ENCODE measurements around the gene TRAF3IP3.

GRCh38 chr1:209746451-209747165, 9.2 kb upstream of the TRAF3IP3 start:
- TF ChIP-seq, protein P1, sequence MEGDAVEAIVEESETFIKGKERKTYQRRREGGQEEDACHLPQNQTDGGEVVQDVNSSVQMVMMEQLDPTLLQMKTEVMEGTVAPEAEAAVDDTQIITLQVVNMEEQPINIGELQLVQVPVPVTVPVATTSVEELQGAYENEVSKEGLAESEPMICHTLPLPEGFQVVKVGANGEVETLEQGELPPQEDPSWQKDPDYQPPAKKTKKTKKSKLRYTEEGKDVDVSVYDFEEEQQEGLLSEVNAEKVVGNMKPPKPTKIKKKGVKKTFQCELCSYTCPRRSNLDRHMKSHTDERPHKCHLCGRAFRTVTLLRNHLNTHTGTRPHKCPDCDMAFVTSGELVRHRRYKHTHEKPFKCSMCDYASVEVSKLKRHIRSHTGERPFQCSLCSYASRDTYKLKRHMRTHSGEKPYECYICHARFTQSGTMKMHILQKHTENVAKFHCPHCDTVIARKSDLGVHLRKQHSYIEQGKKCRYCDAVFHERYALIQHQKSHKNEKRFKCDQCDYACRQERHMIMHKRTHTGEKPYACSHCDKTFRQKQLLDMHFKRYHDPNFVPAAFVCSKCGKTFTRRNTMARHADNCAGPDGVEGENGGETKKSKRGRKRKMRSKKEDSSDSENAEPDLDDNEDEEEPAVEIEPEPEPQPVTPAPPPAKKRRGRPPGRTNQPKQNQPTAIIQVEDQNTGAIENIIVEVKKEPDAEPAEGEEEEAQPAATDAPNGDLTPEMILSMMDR (IDR thresholded peaks at IDR 0.05 in 2 of 3, conservative IDR thresholded peaks at IDR 0.05 in 1 of 3; ENCODE audit: borderline replicate concordance in 1 of 3, insufficient read depth in 1 of 3, low read depth in 2 of 3, low read length in 2 of 3), result no peak
- TF ChIP-seq YY1 (IDR thresholded peaks at IDR 0.05; ENCODE audit: extremely low read depth, insufficient replicate concordance, low read depth, low read length) (no peak), ZFX (IDR thresholded peaks at IDR 0.05) (no peak), POLR2AphosphoS5 (IDR thresholded peaks at IDR 0.05; ENCODE audit: low read depth, low read length) (no peak), POLR2A (IDR thresholded peaks at IDR 0.05; ENCODE audit: borderline replicate concordance, extremely low read depth, insufficient read depth, insufficient read length) (no peak), CEBPB (IDR thresholded peaks at IDR 0.05; ENCODE audit: low read depth) (no peak), EGR1 (IDR thresholded peaks at IDR 0.05; ENCODE audit: low read depth) (no peak), REST (IDR thresholded peaks at IDR 0.05; ENCODE audit: low read depth) (no peak), EZH2phosphoT487 (IDR thresholded peaks at IDR 0.05; ENCODE audit: borderline replicate concordance) (no peak), SRF (IDR thresholded peaks at IDR 0.05; ENCODE audit: low read depth) (no peak), RAD21 (IDR thresholded peaks at IDR 0.05; ENCODE audit: low read depth) (no peak), TCF7L2 (IDR thresholded peaks at IDR 0.05; ENCODE audit: borderline replicate concordance, extremely low read depth, insufficient read depth, insufficient read length) (no peak), SP1 (IDR thresholded peaks at IDR 0.05; ENCODE audit: low read depth) (no peak), MAX (IDR thresholded peaks at IDR 0.05) (no peak)
